ENCODE results near the gene C2orf42. TPM values are rescaled to one million over a fixed set of nuclear protein-coding genes. Genes with fewer than 3 reads are reported as not detected.
"Not testable (repeated sequence)": the region's sequence is repeated elsewhere in the genome, so short reads cannot be mapped to it uniquely, and the experiment has no call there.

C2orf42 gene
- total and polyA plus RNA-seq, 4 donors: 8.0 to 17.9 (median 10.2) TPM

- 52 to 55% methylated on average over 11 of the region's 11 CpGs for WGBS, 2 donors
- intact Hi-C loops (cut with DNase I): no loop called here
- H3K36me3 ChIP-seq (ENCODE audit: control insufficient read depth in 1 of 2, insufficient read depth in 2 of 2, low read length in 1 of 2): no peaks in the 10 kb centered on the region
- H3K9me3 ChIP-seq (ENCODE audit: control insufficient read depth, low read length): no peaks in the 10 kb centered on the region
- H3K4me1 ChIP-seq (ENCODE audit: control insufficient read depth in 1 of 2, insufficient read depth in 2 of 2, low read length in 2 of 2): no peaks in the 10 kb centered on the region
- DNase-seq: no peak
- H3K4me3 ChIP-seq (ENCODE audit: low read length in 2 of 2): no peak overlapping the region
- no peak overlapping the region for H3K27ac ChIP-seq (ENCODE audit: low read depth in 1 of 2, low read length in 2 of 2)
- no peak for ATAC-seq (ENCODE audit: low FRiP score)
- no peaks in the 10 kb centered on the region for H3K27me3 ChIP-seq (ENCODE audit: control insufficient read depth in 1 of 2, insufficient read depth in 2 of 2, low read length in 1 of 2)
Observed at GRCh38 chr2:70104231-70105111, 86.3 kb downstream of the C2orf42 start.

GRCh38 chr2:70103531-70104061, 87.2 kb downstream of the C2orf42 start:
- WGBS, 2 donors: 93 to 98% methylated on average over 5 of the region's 5 CpGs
- intact Hi-C loops (cut with DNase I): no loop called here
- H3K4me3 ChIP-seq (ENCODE audit: low read length in 2 of 2): no peak overlapping the region
- no peak overlapping the region for H3K27ac ChIP-seq (ENCODE audit: low read depth in 1 of 2, low read length in 2 of 2)
- H3K27me3 ChIP-seq (ENCODE audit: control insufficient read depth in 1 of 2, insufficient read depth in 2 of 2, low read length in 1 of 2): no peaks in the 10 kb centered on the region
- no peaks in the 10 kb centered on the region for H3K4me1 ChIP-seq (ENCODE audit: control insufficient read depth in 1 of 2, insufficient read depth in 2 of 2, low read length in 2 of 2)
- ATAC-seq (ENCODE audit: low FRiP score) (no peak), DNase-seq (no peak)
- no peaks in the 10 kb centered on the region for H3K36me3 ChIP-seq (ENCODE audit: control insufficient read depth in 1 of 2, insufficient read depth in 2 of 2, low read length in 1 of 2)
- H3K9me3 ChIP-seq (ENCODE audit: control insufficient read depth, low read length): no peaks in the 10 kb centered on the region

GRCh38 chr2:70102323-70102905, 88.4 kb downstream of the C2orf42 start:
- H3K36me3 ChIP-seq (ENCODE audit: control insufficient read depth in 1 of 2, insufficient read depth in 2 of 2, low read length in 1 of 2); H3K27me3 ChIP-seq (ENCODE audit: control insufficient read depth in 1 of 2, insufficient read depth in 2 of 2, low read length in 1 of 2); H3K9me3 ChIP-seq (ENCODE audit: control insufficient read depth, low read length); H3K4me3 ChIP-seq (ENCODE audit: low read length in 2 of 2); intact Hi-C loops (cut with DNase I); H3K27ac ChIP-seq (ENCODE audit: low read depth in 1 of 2, low read length in 2 of 2); H3K4me1 ChIP-seq (ENCODE audit: control insufficient read depth in 1 of 2, insufficient read depth in 2 of 2, low read length in 2 of 2); DNase-seq; ATAC-seq (ENCODE audit: low FRiP score): not testable (repeated sequence)
- WGBS, 2 donors: 89 to 92% methylated on average over 29 of the region's 29 CpGs

DNA sequence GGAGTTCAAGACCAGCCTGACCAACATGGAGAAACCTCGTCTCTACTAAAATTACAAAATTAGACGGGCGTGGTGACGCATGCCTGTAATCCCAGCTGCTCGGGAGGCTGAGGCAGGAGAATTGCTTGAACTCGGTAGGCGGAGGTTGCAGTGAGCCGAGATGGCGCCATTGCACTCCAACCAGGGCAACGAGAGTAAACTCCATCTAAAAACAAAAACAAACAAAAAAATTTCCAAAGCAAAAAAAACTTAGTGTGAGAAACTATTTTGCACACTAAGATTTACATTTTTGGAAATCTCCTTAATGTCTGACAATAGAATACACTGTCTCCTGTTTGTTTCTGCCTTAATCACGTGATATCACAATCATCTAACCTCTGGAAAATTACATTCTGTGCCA, 89.1 kb downstream of the C2orf42 start:
- ATAC-seq (ENCODE audit: low FRiP score); H3K4me1 ChIP-seq (ENCODE audit: control insufficient read depth in 1 of 2, insufficient read depth in 2 of 2, low read length in 2 of 2): not testable (repeated sequence)

GRCh38 chr2:70101174-70101573, 89.6 kb downstream of the C2orf42 start:
- H3K27ac ChIP-seq (ENCODE audit: low read depth in 1 of 2, low read length in 2 of 2): no peak overlapping the region
- ATAC-seq (ENCODE audit: low FRiP score): no peak
- H3K9me3 ChIP-seq (ENCODE audit: control insufficient read depth, low read length): no peaks in the 10 kb centered on the region
- intact Hi-C loops (cut with DNase I): no loop called here
- no peaks in the 10 kb centered on the region for H3K27me3 ChIP-seq (ENCODE audit: control insufficient read depth in 1 of 2, insufficient read depth in 2 of 2, low read length in 1 of 2)
- no peak for DNase-seq
- H3K36me3 ChIP-seq (ENCODE audit: control insufficient read depth in 1 of 2, insufficient read depth in 2 of 2, low read length in 1 of 2): no peaks in the 10 kb centered on the region
- 97% methylated on average over 6 of the region's 6 CpGs for WGBS, 2 donors
- H3K4me1 ChIP-seq (ENCODE audit: control insufficient read depth in 1 of 2, insufficient read depth in 2 of 2, low read length in 2 of 2): no peaks in the 10 kb centered on the region
- H3K4me3 ChIP-seq (ENCODE audit: low read length in 2 of 2): no peak overlapping the region

More for the DNA sequence above, 89.1 kb downstream of the C2orf42 start:
- DNase-seq; H3K27me3 ChIP-seq (ENCODE audit: control insufficient read depth in 1 of 2, insufficient read depth in 2 of 2, low read length in 1 of 2); H3K4me3 ChIP-seq (ENCODE audit: low read length in 2 of 2); H3K9me3 ChIP-seq (ENCODE audit: control insufficient read depth, low read length); H3K27ac ChIP-seq (ENCODE audit: low read depth in 1 of 2, low read length in 2 of 2); H3K36me3 ChIP-seq (ENCODE audit: control insufficient read depth in 1 of 2, insufficient read depth in 2 of 2, low read length in 1 of 2); intact Hi-C loops (cut with DNase I): not testable (repeated sequence)
- WGBS, 2 donors: 94 to 95% methylated on average over 11 of the region's 11 CpGs

Other genes starting within 250 kb of the C2orf42 start
- gene ASPRV1, start 229.4 kb downstream of the C2orf42 start, total RNA-seq: 1 to 10 TPM; 1.9 to 3.4 TPM
- gene ASPRV1, start 229.4 kb downstream of the C2orf42 start, polyA plus RNA-seq: 1 to 10 TPM; 1.1 to 2.0 TPM
- 100 to 1,000 TPM; 263 to 288 TPM for gene PCBP1, start 103.5 kb downstream of the C2orf42 start, total RNA-seq
- 100 to 1,000 TPM; 249 to 259 TPM for gene PCBP1, start 103.5 kb downstream of the C2orf42 start, polyA plus RNA-seq
- 100 to 1,000 TPM in 1 of 2 donors, 10 to 100 TPM in 1; 87.6 to 150 TPM for gene TIA1, start 57.6 kb upstream of the C2orf42 start, total RNA-seq
- 10 to 100 TPM; 27.8 to 79.3 TPM for gene TIA1, start 57.6 kb upstream of the C2orf42 start, polyA plus RNA-seq
- 10 to 100 TPM; 49.5 to 85.1 TPM for gene PCYOX1, start 67.1 kb upstream of the C2orf42 start, total RNA-seq
- gene PCYOX1, start 67.1 kb upstream of the C2orf42 start, polyA plus RNA-seq: 10 to 100 TPM; 19.0 to 40.1 TPM
- gene SNRPG, start 102.7 kb upstream of the C2orf42 start, total RNA-seq: 100 to 1,000 TPM in 1 of 2 donors, 10 to 100 TPM in 1; 68.1 to 112 TPM
- gene SNRPG, start 102.7 kb upstream of the C2orf42 start, polyA plus RNA-seq: 100 to 1,000 TPM; 112 to 226 TPM
- gene FAM136A, start 111.0 kb upstream of the C2orf42 start, total RNA-seq: 10 to 100 TPM; 15.7 to 19.8 TPM
- gene FAM136A, start 111.0 kb upstream of the C2orf42 start, polyA plus RNA-seq: 10 to 100 TPM; 28.0 to 31.2 TPM